NCI-H1930 (cell line): ENCODE results near the gene SMTNL1.

Experiments used
- DNase-seq, 2 experiments: peaks; one replicate each; lab custom pipeline; 2025; lab: John Stamatoyannopoulos, UW

Gene SMTNL1

DNA sequence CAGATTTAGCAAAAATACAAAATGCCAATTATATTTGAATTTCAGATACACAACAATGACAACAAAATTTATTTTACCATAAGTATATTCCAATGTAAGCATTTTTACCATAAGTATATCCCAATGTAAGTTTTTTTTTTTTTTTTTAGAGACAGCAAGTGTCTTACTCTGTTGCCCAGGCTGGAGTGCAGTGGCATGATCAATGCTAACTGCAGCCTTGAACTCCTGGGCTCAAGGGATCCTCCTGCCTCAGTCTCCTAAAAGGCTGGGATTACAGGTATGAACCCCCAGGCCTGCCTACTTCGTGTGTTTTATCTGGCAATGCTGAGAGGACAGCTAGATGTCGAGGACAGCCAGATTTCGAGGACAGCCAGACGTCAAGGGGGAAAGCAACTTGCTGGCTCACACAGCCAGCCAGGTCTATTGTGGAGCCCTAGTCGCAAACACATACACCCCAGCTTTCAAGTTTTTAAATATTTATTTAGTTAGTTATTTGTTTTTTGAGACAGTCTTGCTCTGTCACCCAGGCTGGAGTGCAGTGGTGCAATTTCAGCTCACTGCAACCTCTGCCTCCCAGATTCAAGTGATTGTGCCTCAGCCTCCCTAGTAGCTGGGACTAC, 59.0 kb downstream of the SMTNL1 start:
- DNase-seq = no peak

DNA sequence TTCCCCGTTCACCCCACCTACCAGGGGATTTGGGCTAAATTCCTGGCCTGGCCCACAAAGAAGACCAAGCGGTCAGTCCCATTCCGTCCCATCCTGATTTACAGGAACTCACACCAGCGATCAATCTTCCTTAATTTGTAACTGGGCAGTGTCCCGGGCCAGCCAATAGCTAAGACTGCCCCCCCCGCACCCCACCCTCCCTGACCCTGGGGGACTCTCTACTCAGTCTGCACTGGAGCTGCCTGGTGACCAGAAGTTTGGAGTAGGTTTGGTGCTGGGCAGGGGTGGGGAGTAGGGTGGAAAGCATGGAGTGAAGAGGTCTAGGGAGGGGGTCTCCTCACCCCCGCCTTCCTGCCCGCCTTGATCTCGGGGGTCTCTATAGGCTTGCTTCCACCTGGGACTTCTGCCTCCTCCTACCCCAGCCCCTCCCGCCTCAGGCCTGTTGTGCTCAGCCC, 60.1 kb downstream of the SMTNL1 start, which contains the start of gene SERPING1:
Gene SERPING1 (plus strand): TSS at position 225 of the 455 bp plus-strand sequence. CDS start 586 bp downstream, outside the sequence.
- no peak for DNase-seq

- no peak for DNase-seq
Measured at GRCh38 chr11:57597916-57598830, 60.8 kb downstream of the SMTNL1 start.

DNA sequence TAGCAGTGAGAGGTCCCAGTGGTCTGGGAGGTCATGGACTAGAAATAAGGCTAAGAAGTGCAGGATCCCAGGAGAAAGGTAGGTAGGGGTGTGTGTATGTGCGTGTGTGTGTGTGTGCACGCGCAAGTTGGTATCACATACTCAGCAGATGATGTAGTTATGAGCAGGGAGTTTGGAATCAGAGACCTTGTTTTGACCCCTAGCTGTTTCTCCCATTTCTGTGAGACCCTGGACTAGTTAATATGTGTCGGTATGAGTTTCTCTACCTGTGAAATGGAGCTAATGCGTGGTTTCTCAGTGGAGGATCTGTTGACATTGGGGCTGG, 61.4 kb downstream of the SMTNL1 start:
- DNase-seq = no peak

- DNase-seq = no peak
Measured at GRCh38 chr11:57599381-57599780, 62.0 kb downstream of the SMTNL1 start.
